IPS-20b (cell line): Measurements from ENCODE around the gene CALD1.

Experiments
- H3K27ac ChIP-seq: one replicate; pipeline ENCODE4 v1.5.1; 2013; ENCODE audit warnings: low read length
- H3K27me3 ChIP-seq: 2 replicates; pipeline ENCODE4 v1.6.1; 2013; ENCODE audit warnings: mild to moderate bottlenecking, low read length, inconsistent platforms; ENCODE audit not compliant: insufficient read depth
- H3K36me3 ChIP-seq: 2 replicates; pipeline ENCODE4 v1.6.1; 2013; ENCODE audit warnings: low read depth, mild to moderate bottlenecking, inconsistent platforms, low read length, moderate library complexity; ENCODE audit not compliant: insufficient read depth
- H3K4me1 ChIP-seq: 2 replicates; pipeline ENCODE4 v1.6.1; 2013; ENCODE audit warnings: mild to moderate bottlenecking, control low read depth, inconsistent platforms, low read length, moderate library complexity; ENCODE audit not compliant: insufficient read depth
- H3K4me3 ChIP-seq: 2 replicates; pipeline ENCODE4 v1.5.1; 2013; ENCODE audit warnings: mild to moderate bottlenecking, low read length, inconsistent platforms
- H3K9ac ChIP-seq: 2 replicates; pipeline ENCODE4 v1.6.1; 2013; ENCODE audit warnings: low read depth, mild to moderate bottlenecking, inconsistent platforms, low read length, moderate library complexity
- H3K9me3 ChIP-seq: 2 replicates; pipeline ENCODE4 v1.6.1; 2013; ENCODE audit warnings: mild to moderate bottlenecking, low read depth, low read length, inconsistent platforms; ENCODE audit not compliant: insufficient read depth

Gene CALD1

DNA sequence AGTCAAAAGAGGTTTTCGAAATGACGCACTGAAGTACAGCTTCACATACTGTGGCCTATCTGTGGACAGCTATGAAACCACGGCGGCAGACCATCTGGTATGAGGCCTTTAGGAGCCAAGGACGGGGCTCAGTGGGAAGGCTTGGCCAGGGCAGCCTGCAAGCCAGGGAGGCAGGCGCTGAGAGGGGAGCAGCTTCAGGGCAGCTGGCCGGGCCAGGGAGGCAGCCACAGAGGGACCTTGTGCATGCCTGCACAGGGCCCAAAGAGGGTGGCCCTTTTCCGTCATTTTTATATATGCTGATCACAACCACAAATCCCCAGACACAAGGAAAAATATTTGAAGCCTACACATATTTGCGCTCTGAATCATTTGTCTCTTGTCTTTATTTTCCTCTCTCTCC lies 13.5 kb downstream of the CALD1 start:
- Histone ChIP-seq H3K27ac (no peak overlapping the region), H3K36me3 (no peaks in the 10 kb centered on the region), H3K9me3 (no peaks in the 10 kb centered on the region), H3K9ac (no peak overlapping the region), H3K4me3 (no peak overlapping the region), H3K4me1 (peaks cover 12% of the 10 kb centered on the region), H3K27me3 (no peaks in the 10 kb centered on the region)

DNA sequence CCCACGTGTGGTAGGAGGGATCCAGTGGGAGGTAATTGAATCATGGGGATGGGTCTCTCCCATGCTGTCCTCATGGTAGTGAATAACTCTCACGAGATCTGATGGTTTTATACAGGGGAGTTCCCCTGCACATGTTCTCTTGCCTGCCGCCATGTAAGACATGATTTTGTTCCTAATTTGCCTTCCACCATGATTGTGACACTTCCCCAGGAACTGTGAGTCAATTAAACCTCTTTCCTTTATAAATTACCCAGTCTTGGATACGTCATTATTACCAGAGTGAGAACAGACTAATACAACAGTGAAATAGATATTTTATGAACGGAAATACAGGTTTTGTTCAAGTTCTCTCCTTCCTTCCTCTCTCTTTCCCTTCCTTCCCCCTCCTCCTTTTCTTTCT lies 15.8 kb downstream of the CALD1 start:
- Histone ChIP-seq H3K4me1 (peaks cover 2% of the 10 kb centered on the region), H3K4me3 (no peak overlapping the region), H3K9ac (no peak overlapping the region), H3K27me3 (no peaks in the 10 kb centered on the region), H3K36me3 (no peaks in the 10 kb centered on the region), H3K9me3 (no peaks in the 10 kb centered on the region), H3K27ac (no peak overlapping the region)

- H3K27ac ChIP-seq = no peak overlapping the region
- no peak overlapping the region for H3K4me3 ChIP-seq
- H3K36me3 ChIP-seq = 0 out of 2 replicates have a peak, but pooled peaks cover 3% of the 10 kb centered on the region
- H3K9me3 ChIP-seq = no peaks in the 10 kb centered on the region
- no peaks in the 10 kb centered on the region for H3K4me1 ChIP-seq
- H3K27me3 ChIP-seq = no peaks in the 10 kb centered on the region
- no peak overlapping the region for H3K9ac ChIP-seq
Observed at GRCh38 chr7:134798155-134798554, 18.7 kb downstream of the CALD1 start.

DNA sequence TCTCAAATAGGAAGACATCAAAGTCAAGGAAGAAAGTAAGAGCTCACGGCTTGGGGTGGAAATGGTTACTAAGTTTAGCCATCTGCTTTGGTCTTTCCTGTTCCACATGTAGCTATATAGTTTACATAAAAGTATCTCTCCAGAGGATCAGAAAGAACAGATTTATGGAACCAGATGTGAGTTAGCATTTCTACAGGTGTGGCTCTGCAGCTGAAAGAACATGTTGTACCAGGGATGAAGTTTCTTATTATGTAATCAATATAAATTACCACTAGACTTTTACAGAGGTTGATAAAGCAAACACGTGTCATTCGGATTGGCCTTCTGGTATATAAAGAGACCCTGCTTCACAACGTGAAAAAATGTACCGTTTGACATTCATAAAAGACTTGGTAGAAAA lies 19.9 kb downstream of the CALD1 start:
- no peak overlapping the region for H3K4me3 ChIP-seq
- 0 out of 2 replicates have a peak, but pooled peaks cover 3% of the 10 kb centered on the region for H3K36me3 ChIP-seq
- H3K9me3 ChIP-seq = no peaks in the 10 kb centered on the region
- no peaks in the 10 kb centered on the region for H3K4me1 ChIP-seq
- H3K27ac ChIP-seq = no peak overlapping the region
- H3K27me3 ChIP-seq = no peaks in the 10 kb centered on the region
- H3K9ac ChIP-seq = no peak overlapping the region

DNA sequence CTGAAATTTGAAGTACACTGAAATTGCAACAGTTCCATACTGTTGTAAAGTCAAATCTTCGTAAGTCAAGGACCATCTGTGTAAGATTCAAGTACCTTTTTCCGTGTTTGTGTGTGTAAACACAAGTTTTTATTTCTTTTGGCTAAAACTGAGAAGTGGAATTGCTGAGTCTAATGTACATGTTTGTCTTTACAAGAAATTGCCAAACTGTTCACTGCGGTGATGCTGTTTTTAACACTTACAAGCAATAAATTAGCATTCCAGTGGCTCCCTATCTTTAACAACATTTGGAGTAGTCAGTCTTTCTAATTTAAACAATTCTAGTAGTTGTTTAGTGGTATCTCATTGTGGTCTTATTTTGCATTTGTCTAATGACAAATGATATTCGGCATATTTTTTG lies 23.3 kb downstream of the CALD1 start:
- H3K9me3 ChIP-seq = no peaks in the 10 kb centered on the region
- H3K9ac ChIP-seq = no peak overlapping the region
- peaks cover 6% of the 10 kb centered on the region; the same call in 1 of the 2 replicates for H3K4me1 ChIP-seq
- H3K36me3 ChIP-seq = 0 out of 2 replicates have a peak, but pooled peaks cover 3% of the 10 kb centered on the region
- no peak overlapping the region for H3K27ac ChIP-seq
- H3K27me3 ChIP-seq = no peaks in the 10 kb centered on the region
- H3K4me3 ChIP-seq = no peak overlapping the region

GRCh38 chr7:134804351-134804750 lies 24.9 kb downstream of the CALD1 start:
- H3K27me3 ChIP-seq = no peaks in the 10 kb centered on the region
- no peak overlapping the region for H3K9ac ChIP-seq
- H3K27ac ChIP-seq = peak overlapping the region; percentile 9
- H3K36me3 ChIP-seq = 0 out of 2 replicates have a peak, but pooled peaks cover 3% of the 10 kb centered on the region
- H3K4me1 ChIP-seq = peaks cover 13% of the 10 kb centered on the region; the same call in 1 of the 2 replicates
- no peak overlapping the region for H3K4me3 ChIP-seq
- H3K9me3 ChIP-seq = no peaks in the 10 kb centered on the region

- H3K4me1 ChIP-seq = peaks cover 13% of the 10 kb centered on the region; the same call in 1 of the 2 replicates
- H3K36me3 ChIP-seq = 0 out of 2 replicates have a peak, but pooled peaks cover 3% of the 10 kb centered on the region
- H3K27me3 ChIP-seq = no peaks in the 10 kb centered on the region
- H3K27ac ChIP-seq = peak overlapping the region; percentile 9
- no peaks in the 10 kb centered on the region for H3K9me3 ChIP-seq
- no peak overlapping the region for H3K9ac ChIP-seq
- no peak overlapping the region for H3K4me3 ChIP-seq
Observed at GRCh38 chr7:134804854-134805253, 25.4 kb downstream of the CALD1 start.

- Histone ChIP-seq H3K9me3 (no peaks in the 10 kb centered on the region), H3K4me1 (peaks cover 13% of the 10 kb centered on the region; the same call in 1 of the 2 replicates), H3K9ac (no peak overlapping the region), H3K27ac (no peak overlapping the region), H3K4me3 (no peak overlapping the region), H3K36me3 (0 out of 2 replicates have a peak, but pooled peaks cover 3% of the 10 kb centered on the region), H3K27me3 (no peaks in the 10 kb centered on the region)
Observed at GRCh38 chr7:134806197-134806596, 26.8 kb downstream of the CALD1 start.

GRCh38 chr7:134809616-134810015 lies 30.2 kb downstream of the CALD1 start:
- no peak overlapping the region for H3K27ac ChIP-seq
- no peaks in the 10 kb centered on the region for H3K9me3 ChIP-seq
- H3K4me3 ChIP-seq = no peak overlapping the region
- no peaks in the 10 kb centered on the region; the same call in 1 of the 2 replicates for H3K36me3 ChIP-seq
- H3K27me3 ChIP-seq = no peaks in the 10 kb centered on the region
- peaks cover 11% of the 10 kb centered on the region; the same call in 1 of the 2 replicates for H3K4me1 ChIP-seq
- H3K9ac ChIP-seq = no peak overlapping the region

GRCh38 chr7:134811765-134812164 lies 32.3 kb downstream of the CALD1 start:
- Histone ChIP-seq H3K36me3 (no peaks in the 10 kb centered on the region; the same call in 1 of the 2 replicates), H3K9me3 (no peaks in the 10 kb centered on the region), H3K4me1 (peaks cover 7% of the 10 kb centered on the region; the same call in 1 of the 2 replicates), H3K4me3 (no peak overlapping the region), H3K27ac (no peak overlapping the region), H3K9ac (no peak overlapping the region), H3K27me3 (no peaks in the 10 kb centered on the region)

- peaks cover 1% of the 10 kb centered on the region for H3K4me1 ChIP-seq
- no peaks in the 10 kb centered on the region for H3K27me3 ChIP-seq
- no peaks in the 10 kb centered on the region; the same call in 1 of the 2 replicates for H3K36me3 ChIP-seq
- H3K27ac ChIP-seq = no peak overlapping the region
- H3K9ac ChIP-seq = no peak overlapping the region
- no peaks in the 10 kb centered on the region for H3K9me3 ChIP-seq
- no peak overlapping the region for H3K4me3 ChIP-seq
Observed at GRCh38 chr7:134813663-134814396, 34.4 kb downstream of the CALD1 start.

DNA sequence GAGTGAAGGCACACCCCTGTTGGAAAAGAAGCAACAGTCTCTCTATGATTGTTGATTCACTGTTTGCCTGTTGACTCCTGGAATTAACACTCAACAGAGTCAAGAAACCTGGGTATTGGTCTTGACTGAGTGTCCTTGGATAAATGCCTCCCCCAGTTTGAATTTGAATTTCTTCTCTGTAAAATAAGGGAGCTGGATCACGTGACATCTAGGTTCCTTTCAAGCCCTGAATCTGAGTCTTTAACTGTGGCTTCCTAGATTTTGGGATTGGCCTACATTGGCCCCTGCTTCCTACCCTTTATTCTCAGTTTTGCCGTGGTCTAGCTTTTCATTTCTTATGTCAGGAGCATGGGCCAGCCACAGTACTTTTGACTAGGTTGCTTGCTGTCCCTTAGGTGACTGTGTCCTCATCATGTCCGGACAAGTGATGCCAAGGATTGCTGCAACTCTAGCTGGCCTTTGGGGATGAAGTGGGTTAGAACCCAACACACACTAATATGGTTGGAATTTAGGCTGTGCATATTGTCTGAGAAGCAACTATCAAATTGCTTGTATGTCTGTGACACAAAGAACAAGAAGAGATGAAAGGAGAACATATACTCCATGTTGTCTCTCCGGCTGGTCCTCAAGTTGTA lies 35.4 kb downstream of the CALD1 start:
- Histone ChIP-seq H3K27ac (no peak overlapping the region), H3K36me3 (peaks cover 6% of the 10 kb centered on the region; the same call in 1 of the 2 replicates), H3K4me3 (no peak overlapping the region), H3K9me3 (no peaks in the 10 kb centered on the region), H3K27me3 (no peaks in the 10 kb centered on the region), H3K9ac (no peak overlapping the region), H3K4me1 (no peaks in the 10 kb centered on the region; the same call in 1 of the 2 replicates)
